ENCODE measurements around the gene OSTC.

OSTC gene

GRCh38 chr4:108650212-108651013 is at the start of gene OSTC:
Gene OSTC (plus strand): TSS chr4:108650599. CDS start chr4:108650656, 57 bp downstream.
- peak; percentile 97 for DNase-seq

GRCh38 chr4:108601106-108601505 is 49.3 kb upstream of the OSTC start:
- DNase-seq: no peak

DNA sequence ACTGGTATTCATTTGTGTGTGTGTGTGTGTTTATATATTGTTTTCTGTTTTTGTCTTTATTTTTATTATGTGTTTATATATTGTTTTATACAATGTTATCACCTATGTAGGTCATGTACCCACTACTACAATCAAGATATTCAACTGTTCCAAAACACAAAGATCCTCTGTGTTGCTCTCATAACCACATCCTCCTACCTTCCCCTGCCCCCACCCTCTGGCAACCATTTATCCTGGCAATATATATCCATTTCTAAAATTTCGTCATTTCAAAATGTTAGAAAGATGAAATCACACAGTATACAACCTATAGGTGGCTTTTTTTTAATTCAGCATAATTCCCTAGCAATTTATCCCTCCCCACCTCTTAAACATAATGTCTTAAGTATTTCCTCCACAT is 48.9 kb upstream of the OSTC start:
- no peak for DNase-seq

DNA sequence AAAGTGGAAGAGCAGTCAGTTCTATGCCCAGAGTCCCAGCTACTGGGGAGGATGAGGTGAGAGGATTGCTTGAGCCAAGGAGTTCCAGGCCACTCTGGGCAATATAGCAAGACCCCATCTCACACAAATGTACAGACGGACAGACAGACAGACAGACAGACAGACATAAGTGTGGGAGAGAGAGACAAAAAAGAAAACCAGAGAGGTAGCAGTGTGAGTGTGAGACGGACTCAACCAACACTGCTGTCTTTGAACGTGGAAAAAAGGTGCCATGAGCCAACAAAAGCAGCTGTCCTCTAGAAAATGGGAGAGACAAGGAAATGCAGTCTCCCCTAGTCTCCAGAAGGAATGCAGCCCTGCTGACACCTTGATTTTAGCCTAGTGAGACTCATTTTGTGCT is 48.2 kb upstream of the OSTC start:
- DNase-seq: no peak

- no peak for DNase-seq
Observed at GRCh38 chr4:108607079-108607815, 43.2 kb upstream of the OSTC start.

DNA sequence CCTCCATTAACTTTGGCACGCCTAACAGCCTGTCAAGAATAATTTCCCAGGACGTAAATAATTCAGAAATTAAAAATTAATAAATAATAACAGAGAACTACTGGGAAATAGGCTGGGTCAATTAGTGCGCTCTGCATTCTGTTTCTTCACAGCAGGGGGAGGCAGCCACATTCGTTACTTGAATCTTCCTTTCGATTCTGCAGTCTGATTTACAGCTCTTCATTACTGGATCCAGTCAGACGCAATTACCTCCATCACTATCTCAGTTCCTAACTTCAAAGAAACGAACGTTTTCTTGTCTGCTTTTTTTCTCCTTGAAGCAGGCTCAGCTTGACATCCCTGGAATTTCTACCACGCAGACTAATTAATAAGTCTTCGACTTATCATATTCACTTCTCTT is 39.0 kb upstream of the OSTC start:
- no peak for DNase-seq

GRCh38 chr4:108612365-108612764 is 38.0 kb upstream of the OSTC start:
- DNase-seq: no peak

DNA sequence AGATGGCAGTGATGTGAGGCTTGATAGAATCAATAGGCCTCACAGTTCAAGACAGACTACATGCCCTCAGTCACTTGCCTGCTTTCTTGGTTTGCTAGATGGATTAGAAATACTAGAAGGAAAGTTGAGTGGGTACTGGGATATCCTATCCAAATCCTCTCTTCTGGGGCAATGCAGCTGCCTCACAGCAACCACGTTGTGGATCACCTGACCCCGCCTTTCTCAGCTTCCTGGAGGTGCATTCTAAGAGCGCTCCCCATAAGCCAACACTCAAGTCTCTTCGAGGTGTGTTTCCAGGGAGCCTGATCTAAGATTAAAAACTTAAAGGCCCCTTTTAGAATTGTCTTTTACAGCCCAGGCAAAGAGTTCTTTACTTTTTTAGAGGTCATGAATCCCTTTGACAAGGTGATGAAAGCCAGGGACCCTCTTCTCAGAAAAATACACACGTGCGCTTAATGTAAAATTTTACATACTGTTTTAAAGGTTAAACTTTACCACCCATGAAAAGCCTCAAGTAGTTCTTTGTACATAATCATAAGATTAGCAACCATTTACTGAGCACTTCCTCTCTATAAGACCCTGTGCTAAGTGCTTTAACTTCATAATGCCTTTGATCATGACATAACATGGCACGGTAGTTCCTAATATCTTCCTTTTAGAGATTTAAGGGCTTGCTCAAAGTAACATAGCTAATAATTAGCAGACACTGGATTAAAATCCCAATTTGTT is 30.9 kb upstream of the OSTC start:
- DNase-seq: no peak

DNA sequence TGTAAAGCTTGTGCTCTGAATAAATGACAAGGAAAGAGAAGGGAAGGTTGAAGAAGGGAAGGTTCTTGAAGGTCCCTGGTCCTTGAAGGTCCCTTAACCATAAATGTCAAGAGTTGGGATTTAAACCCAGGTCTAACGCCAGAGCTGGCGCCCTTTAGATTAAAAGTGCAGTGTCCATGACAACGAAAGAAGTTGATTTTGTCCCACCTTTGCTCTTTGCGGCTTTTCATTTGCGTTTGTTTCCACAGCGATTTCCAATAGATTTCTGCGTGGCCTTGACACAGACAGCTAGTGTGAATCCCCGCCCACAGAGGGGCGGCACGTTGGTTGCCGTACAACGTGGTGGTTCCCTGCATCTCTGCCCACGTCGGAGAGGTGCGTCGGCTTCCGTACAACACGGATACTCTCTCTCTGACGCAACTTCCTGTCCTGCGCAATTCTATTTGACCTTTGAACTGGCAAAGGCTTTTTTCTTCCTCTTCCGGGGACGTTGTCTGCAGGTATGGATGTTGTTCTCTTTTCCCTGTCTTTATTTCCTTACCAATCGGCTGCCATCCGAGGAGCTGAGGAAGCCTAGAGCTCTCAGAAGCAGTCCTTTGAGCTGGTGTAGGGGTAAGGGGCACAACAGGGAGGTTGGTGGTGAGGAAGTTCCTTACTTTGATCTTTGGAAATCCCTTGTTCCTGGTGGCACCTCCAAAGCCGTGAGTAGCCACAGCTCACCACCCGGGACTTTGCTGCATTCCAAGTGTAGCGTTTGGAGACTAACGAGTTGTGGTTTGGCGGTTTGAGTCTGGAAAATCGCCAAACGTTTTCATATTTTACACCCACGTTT is 30.1 kb upstream of the OSTC start, which contains the start of gene RPL34:
TSS of gene RPL34 (plus strand) at position 476 of the 832 bp plus-strand sequence. CDS start 1,384 bp downstream, outside the sequence.
- DNase-seq: peak; percentile 97

DNA sequence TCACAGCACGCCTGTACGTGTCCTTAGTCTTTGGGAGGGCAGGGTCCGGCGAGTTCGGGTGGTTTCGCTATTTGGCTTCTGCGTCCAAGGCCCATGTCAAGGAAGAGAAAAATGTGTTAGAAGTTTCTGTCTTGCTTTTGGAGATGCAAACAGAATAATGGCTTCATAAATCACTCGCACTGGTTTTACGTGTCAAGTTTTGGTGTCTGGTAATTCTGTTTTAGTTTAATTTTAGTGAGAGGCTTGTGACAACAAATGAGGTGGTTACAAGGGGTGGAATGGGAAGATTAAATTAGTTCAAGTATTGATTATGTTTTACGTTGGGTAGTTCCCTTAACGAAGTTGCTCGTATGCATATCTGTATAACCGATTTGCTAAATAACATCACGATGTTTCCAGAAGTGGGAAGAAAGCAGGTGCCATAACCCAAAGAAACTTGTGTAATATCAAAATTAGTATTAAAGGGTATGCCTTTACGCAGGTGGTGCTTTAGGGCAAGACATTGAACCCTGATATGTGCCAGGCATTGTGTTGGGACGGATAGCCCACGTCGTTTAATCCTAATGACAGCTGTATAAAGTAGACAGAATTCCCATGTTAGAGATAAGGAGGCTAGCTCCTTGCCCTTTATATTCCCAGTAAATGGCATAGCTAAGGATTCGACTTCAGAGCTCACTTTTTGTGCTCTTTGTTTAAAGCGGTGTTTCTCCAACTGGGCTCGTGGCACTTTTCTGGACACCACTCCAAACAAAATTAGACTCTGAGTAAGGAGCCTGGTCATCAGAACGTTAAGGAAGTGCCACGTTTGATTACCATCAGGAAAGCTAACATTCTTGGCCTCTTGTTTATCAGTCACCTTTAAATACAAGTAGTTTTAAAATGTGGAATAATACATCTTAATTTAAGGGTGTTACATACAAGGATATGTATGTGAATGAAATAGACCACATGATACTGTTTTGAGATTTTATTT is 29.2 kb upstream of the OSTC start:
- DNase-seq: no peak

DNA sequence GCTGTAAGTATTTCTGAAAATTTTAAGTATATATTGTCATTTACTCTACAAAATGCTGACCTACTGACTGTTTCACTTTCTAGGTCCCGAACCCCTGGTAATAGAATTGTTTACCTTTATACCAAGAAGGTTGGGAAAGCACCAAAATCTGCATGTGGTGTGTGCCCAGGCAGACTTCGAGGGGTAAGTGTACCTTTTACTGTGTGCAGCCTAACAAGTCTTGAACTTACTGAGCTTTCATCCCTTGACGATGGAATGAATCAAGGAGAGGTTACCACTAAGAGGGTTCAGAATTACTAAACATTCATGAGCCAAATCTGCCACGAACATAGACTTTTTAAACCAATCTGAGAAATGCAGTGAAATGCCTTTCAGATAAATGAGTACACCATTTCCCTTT is 28.4 kb upstream of the OSTC start:
- DNase-seq: no peak

GRCh38 chr4:108622828-108623227 is 27.6 kb upstream of the OSTC start:
- DNase-seq: no peak

DNA sequence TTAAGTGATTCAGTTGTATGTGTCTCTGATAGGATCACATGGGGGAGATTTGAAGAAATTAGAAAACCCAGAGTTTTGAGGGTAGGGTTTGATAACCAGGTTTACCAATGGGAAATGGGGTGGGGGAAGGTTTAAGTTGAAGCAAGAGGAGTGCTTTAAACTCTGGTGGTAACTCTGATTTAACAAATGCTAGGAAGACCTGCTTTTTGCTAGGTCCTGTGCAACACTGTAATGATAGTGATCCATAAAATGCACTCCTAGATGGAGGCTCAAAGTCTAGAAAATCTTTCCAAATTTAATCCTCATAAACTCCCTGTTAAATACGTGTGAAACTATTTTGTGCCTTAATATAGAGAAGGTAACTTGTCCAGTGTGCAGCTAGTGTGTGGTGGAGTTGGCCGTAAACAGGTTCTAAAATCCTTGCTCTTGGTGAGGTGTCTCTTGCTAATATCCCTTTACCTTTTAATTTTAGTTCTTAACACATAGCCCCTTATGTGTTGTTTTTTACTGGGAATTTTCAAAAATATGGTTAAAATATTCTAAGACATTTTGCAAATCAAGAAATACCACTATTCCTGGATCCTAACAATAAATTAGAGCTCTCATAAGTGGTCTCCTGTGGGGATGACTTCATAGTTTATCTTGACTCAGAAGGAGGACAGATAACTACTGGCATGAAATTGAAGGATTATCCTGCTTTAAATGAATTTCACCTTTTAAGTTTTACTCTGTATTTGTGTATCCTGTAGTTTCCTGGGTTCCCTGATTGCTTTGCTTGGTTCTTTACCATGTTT is 25.9 kb upstream of the OSTC start:
- no peak for DNase-seq

DNA sequence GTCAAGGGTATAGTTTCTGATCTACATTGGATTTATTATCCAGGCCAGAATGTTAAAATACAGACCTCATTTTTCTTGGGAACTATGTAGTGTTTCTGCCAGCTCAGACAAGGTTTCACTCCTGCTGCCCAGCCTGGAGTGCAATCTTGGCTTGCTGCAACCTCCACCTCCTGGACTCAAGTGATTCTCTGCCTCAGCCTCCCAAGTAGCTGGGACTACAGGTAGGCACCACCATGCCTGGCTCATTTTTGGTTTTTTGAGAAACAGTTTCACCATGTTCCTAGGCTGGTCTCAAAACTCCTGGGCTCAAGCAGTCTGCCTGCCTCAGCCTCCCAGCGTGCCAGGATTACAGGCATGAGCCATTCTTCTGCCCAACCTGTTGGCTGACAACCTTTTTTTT is 24.3 kb upstream of the OSTC start:
- no peak for DNase-seq

DNA sequence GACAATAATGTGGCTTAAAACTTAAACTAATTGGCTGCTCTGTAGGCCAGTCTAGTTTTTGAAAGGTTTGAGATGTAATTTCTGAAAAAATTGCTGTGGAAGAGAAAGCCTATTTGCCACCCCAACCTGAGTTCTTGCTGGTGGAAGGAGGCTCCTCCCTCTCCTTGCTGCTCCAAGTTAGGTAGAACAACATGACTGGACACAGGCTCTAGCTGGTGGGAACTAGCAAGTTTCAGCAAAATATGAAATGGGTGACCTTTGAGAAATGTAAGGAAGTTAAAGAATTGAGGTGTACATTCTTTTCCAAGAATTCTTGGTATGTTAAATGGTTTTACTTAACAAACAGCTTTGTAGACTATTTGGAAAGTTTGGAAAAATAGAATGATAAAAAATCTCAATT is 22.0 kb upstream of the OSTC start:
- DNase-seq: no peak

DNA sequence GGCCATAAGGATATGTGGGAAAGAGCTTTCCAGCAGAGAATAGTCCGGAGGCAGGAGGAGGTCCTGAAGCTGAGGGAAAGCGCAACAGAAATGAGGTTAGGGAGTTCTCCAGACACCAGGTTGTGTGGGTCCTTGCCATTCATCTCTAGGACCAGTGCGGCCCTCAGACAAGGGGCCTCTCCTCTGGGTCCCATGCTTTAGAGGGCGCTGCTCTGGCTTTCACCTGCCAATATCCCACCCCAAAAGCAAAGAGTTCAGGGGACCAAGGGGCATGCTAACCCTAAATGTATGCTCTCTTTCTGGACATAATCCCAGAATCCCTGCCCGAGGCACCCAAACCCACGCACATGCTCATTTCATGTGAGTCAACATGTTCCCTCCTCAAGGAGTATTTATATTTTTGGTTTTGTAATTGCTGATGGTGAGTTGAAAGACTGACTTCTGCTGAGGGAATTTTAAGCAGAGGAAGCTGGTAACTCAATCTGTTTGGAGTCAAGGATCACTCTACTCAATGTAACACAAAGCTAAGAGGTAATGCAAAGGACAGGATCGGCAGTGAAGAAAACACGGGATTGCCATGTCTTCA is 15.2 kb upstream of the OSTC start:
- no peak for DNase-seq

DNA sequence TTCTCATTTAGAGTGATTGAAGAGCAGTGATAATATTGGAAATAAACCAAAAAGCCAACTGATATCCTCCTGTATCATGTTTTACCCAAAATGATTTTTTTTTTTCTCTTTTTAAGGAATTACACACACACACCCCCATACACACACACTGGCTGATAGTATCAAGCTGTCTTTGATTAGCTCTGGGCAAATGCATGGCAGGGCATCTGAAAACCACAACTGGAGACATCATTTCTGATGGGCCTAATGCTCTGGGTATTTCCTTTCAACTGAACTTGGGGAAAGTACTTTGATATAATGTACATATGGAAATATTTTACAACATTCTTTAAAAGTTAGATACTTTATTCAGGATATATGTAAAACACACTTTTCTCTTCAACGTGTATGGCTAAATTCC is 14.2 kb upstream of the OSTC start:
- no peak for DNase-seq

GRCh38 chr4:108637856-108638255 is 12.5 kb upstream of the OSTC start:
- no peak for DNase-seq

DNA sequence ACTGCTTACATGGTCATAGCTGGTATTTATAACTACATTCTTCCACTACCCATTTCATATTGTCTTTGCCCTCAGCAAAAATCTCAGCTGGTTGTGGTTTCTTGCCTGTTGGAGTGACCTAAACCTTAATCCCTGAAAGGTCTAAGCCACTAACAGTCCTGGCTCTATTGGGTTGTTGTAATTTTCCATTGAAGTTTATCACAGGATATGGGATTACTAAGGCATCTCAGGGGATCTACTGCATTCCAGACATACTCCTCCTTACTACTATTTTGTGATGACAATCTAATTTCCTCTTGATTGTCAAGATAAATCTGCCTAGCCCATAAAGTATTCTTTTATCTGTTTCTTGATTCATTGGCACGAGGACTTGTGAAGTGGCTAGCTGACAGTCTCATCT is 6.2 kb upstream of the OSTC start:
- DNase-seq: no peak

GRCh38 chr4:108646706-108647105 is 3.7 kb upstream of the OSTC start:
- no peak for DNase-seq

All from amniotic stem cell (primary cell).